Osteoblast (primary cell): ENCODE measurements around the gene ANKRD34C. TPM values are rescaled to one million over a fixed set of nuclear protein-coding genes. Genes with fewer than 3 reads are reported as not detected.

ENCODE experiments used
- DNase-seq: peaks from one replicate; pipeline ENCODE4 v3.0.0; 2011; ENCODE audit warnings: low spot score, mixed read lengths; ENCODE audit not compliant: insufficient read length; ENCODE audit errors: missing footprints
- H2AFZ ChIP-seq: 2 replicates; pipeline ENCODE4 v1.6.0; 2011; ENCODE audit warnings: mild to moderate bottlenecking, low read length
- H3K27ac ChIP-seq: 2 replicates; pipeline ENCODE4 v1.5.1; 2011; ENCODE audit warnings: mild to moderate bottlenecking, low read depth, low read length, moderate library complexity
- H3K27me3 ChIP-seq: 2 replicates; pipeline ENCODE4 v1.6.0; 2012; ENCODE audit warnings: mild to moderate bottlenecking, control low read depth, inconsistent platforms, low read length, moderate library complexity; ENCODE audit not compliant: insufficient read depth
- H3K36me3 ChIP-seq: 2 replicates; pipeline ENCODE4 v1.5.1; 2011; ENCODE audit warnings: mild to moderate bottlenecking, low read length, control low read depth, moderate library complexity; ENCODE audit not compliant: insufficient read depth
- H3K4me1 ChIP-seq: 2 replicates; pipeline ENCODE4 v1.5.1; 2011; ENCODE audit warnings: mild to moderate bottlenecking, low read length, control low read depth, moderate library complexity; ENCODE audit not compliant: insufficient read depth
- H3K4me2 ChIP-seq: 2 replicates; pipeline ENCODE4 v1.6.0; 2011; ENCODE audit warnings: mild to moderate bottlenecking, low read length; ENCODE audit not compliant: insufficient read depth
- H3K4me3 ChIP-seq: fragments of 200-600 bp; sonication (generic); 3 replicates; pipeline ENCODE4 v1.5.1; 2012; ENCODE audit warnings: mild to moderate bottlenecking, low read length, inconsistent platforms; ENCODE audit not compliant: insufficient read depth
- H3K79me2 ChIP-seq: 2 replicates; pipeline ENCODE4 v1.6.0; 2012; ENCODE audit warnings: mild to moderate bottlenecking, low read length, control low read depth, inconsistent platforms; ENCODE audit not compliant: insufficient read depth
- H3K9me3 ChIP-seq: 2 replicates; pipeline ENCODE4 v1.5.1; 2011; ENCODE audit warnings: low read depth, low read length, control low read depth
- H4K20me1 ChIP-seq: 2 replicates; pipeline ENCODE4 v1.6.0; 2012; ENCODE audit warnings: mild to moderate bottlenecking, low read length, control low read depth; ENCODE audit not compliant: insufficient read depth
- CTCF ChIP-seq: IDR thresholded peaks from 2 replicates; pipeline ENCODE4 v1.5.1; 2011; ENCODE audit warnings: mild to moderate bottlenecking, low read depth, low read length, moderate library complexity; ENCODE audit errors: extremely low read depth
- total RNA-seq: library from RNA; depleted of rRNA; stranded (reverse); fragments of >200 nt; gene quantifications from 2 replicates; pipeline ENCODE4 v1.2.3, GENCODE V29; 2012

Gene ANKRD34C
- total RNA-seq, 1 donor, result not detected

GRCh38 chr15:79310612-79310984 is 28.1 kb downstream of the ANKRD34C start:
- Histone ChIP-seq H3K4me1 (peaks cover 12% of the 10 kb centered on the region), H3K9me3 (no peaks in the 10 kb centered on the region), H2AFZ (peak overlapping the region; percentile 90), H3K27ac (no peak overlapping the region), H4K20me1 (peaks cover 31% of the 10 kb centered on the region), H3K27me3 (peaks cover 35% of the 10 kb centered on the region), H3K36me3 (peaks cover 24% of the 10 kb centered on the region), H3K4me2 (peak overlapping the region; percentile 96), H3K79me2 (peaks cover 45% of the 10 kb centered on the region), H3K4me3 (peak overlapping the region; percentile 97)
- no peak for TF ChIP-seq CTCF
- DNase-seq, result no peak

GRCh38 chr15:79310985-79311900 is 28.7 kb downstream of the ANKRD34C start, which contains the start of gene TMED3:
Gene TMED3, plus strand, starts transcription at chr15:79311112. Its CDS starts 138 bp downstream, at chr15:79311250.
- peak within 1 kb of the TSS; percentile 97 for H3K4me3 ChIP-seq
- H3K79me2 ChIP-seq, result peaks cover 51% of the 10 kb centered on the region
- H3K4me2 ChIP-seq, result peak within 1 kb of the TSS; percentile 96
- peaks cover 12% of the 10 kb centered on the region for H3K4me1 ChIP-seq
- peaks cover 30% of the 10 kb centered on the region for H3K36me3 ChIP-seq
- H3K9me3 ChIP-seq, result no peaks in the 10 kb centered on the region
- H4K20me1 ChIP-seq, result peaks cover 33% of the 10 kb centered on the region
- peak within 1 kb of the TSS; percentile 94 for H2AFZ ChIP-seq
- DNase-seq, result peak; percentile 100
- H3K27me3 ChIP-seq, result peaks cover 32% of the 10 kb centered on the region
- TF ChIP-seq CTCF, result no peak
- H3K27ac ChIP-seq, result peak within 1 kb of the TSS; percentile 75

- Histone ChIP-seq H3K79me2 (peaks cover 59% of the 10 kb centered on the region), H2AFZ (peak overlapping the region; percentile 94), H3K4me1 (peaks cover 12% of the 10 kb centered on the region), H3K9me3 (no peaks in the 10 kb centered on the region), H3K4me2 (peak overlapping the region; percentile 96), H3K4me3 (peak overlapping the region; percentile 97), H3K27ac (peak overlapping the region; percentile 14), H4K20me1 (peaks cover 37% of the 10 kb centered on the region), H3K36me3 (peaks cover 38% of the 10 kb centered on the region), H3K27me3 (peaks cover 25% of the 10 kb centered on the region)
- no peak for TF ChIP-seq CTCF
- peak; percentile 80 for DNase-seq
Observed at GRCh38 chr15:79311901-79312553, 29.5 kb downstream of the ANKRD34C start.

GRCh38 chr15:79314186-79314585 is 31.7 kb downstream of the ANKRD34C start:
- Histone ChIP-seq H3K36me3 (peaks cover 60% of the 10 kb centered on the region), H3K27me3 (peaks cover 5% of the 10 kb centered on the region), H3K4me1 (peaks cover 12% of the 10 kb centered on the region), H3K27ac (no peak overlapping the region), H2AFZ (no peak overlapping the region), H4K20me1 (peaks cover 55% of the 10 kb centered on the region), H3K79me2 (peaks cover 80% of the 10 kb centered on the region), H3K9me3 (no peaks in the 10 kb centered on the region), H3K4me3 (no peak overlapping the region), H3K4me2 (no peak overlapping the region)
- DNase-seq, result no peak
- no peak for TF ChIP-seq CTCF
